H1 (cell line): ENCODE results near the gene HES4. TPM values are rescaled to one million over a fixed set of nuclear protein-coding genes. Genes with fewer than 3 reads are reported as not detected.

Source experiments
- CTCF ChIA-PET: fragments of 300-600 bp; sonication (Branson Sonifier 250); formaldehyde crosslinking; loops from one replicate; lab custom pipeline; 2021; ENCODE audit not compliant: partially characterized antibody; lab: Charles Lee
- POLR2A ChIA-PET: fragments of 300-600 bp; sonication (Branson Sonifier 250); formaldehyde crosslinking; loops from one replicate; lab custom pipeline; 2021; ENCODE audit warnings: inconsistent platforms; ENCODE audit not compliant: partially characterized antibody; lab: Charles Lee
- DNase-seq, 2 experiments: peaks; one replicate each; pipeline versions ENCODE4 v3.0.0 to v3.0.0-alpha.2; 2010 to 2022; ENCODE audit warnings: low spot score in 2 of 2, low read depth in 1 of 2, mixed read lengths in 1 of 2
- FAIRE-seq: peaks from 2 replicates; lab custom pipeline; 2011; peaks lifted over from hg19 to GRCh38; lab: Jason Lieb, UNC
- H2AFZ ChIP-seq: 2 replicates; pipeline ENCODE4 v1.8.1; 2012; ENCODE audit warnings: low read length, inconsistent platforms
- H2AK5ac ChIP-seq: 2 replicates; pipeline ENCODE4 v1.6.1; 2013; ENCODE audit warnings: low read depth, low read length
- H2BK120ac ChIP-seq: replicated peaks from 2 replicates; pipeline ENCODE3; 2013; ENCODE audit warnings: low read depth, low read length, inconsistent platforms
- H2BK12ac ChIP-seq: 2 replicates; pipeline ENCODE4 v1.6.1; 2013; ENCODE audit warnings: low read depth, low read length
- H2BK15ac ChIP-seq: 2 replicates; pipeline ENCODE4 v1.6.1; 2013; ENCODE audit warnings: low read length
- H2BK20ac ChIP-seq: 2 replicates; pipeline ENCODE4 v1.6.1; 2013; ENCODE audit warnings: low read length
- H2BK5ac ChIP-seq: 2 replicates; pipeline ENCODE4 v1.6.1; 2013; ENCODE audit warnings: low read depth, low read length
- H3K14ac ChIP-seq: 2 replicates; pipeline ENCODE4 v1.6.1; 2013; ENCODE audit warnings: inconsistent platforms; ENCODE audit not compliant: insufficient read length
- H3K18ac ChIP-seq: 2 replicates; pipeline ENCODE4 v1.6.1; 2013; ENCODE audit warnings: low read length; ENCODE audit errors: extremely low read depth
- H3K23ac ChIP-seq: 2 replicates; pipeline ENCODE4 v1.6.1; 2013; ENCODE audit warnings: inconsistent platforms; ENCODE audit not compliant: insufficient read length
- H3K23me2 ChIP-seq: 2 replicates; pipeline ENCODE4 v1.6.1; 2013; ENCODE audit warnings: low read depth, low read length
- H3K27ac ChIP-seq: 2 replicates; pipeline ENCODE4 v1.6.1; 2011; ENCODE audit warnings: low read depth, low read length, inconsistent platforms
- H3K27me3 ChIP-seq, 4 experiments: replicated peaks in 1 of 4; 1 replicate in 1 of 4; 2 replicates in 3 of 4; pipeline versions ENCODE4 v1.6.1 to v1.8.1; 2011 to 2013; ENCODE audit warnings: low read length in 3 of 4, mild to moderate bottlenecking in 3 of 4, inconsistent platforms in 2 of 4, mixed read lengths in 2 of 4, moderate library complexity in 1 of 4; ENCODE audit not compliant: control insufficient read depth in 3 of 4, insufficient read depth in 3 of 4; ENCODE audit errors: extremely low read depth in 1 of 4
- H3K36me3 ChIP-seq, 4 experiments: 2 replicates each; pipeline versions ENCODE4 v1.6.1 to v1.8.1; 2011 to 2013; ENCODE audit warnings: mild to moderate bottlenecking in 4 of 4, low read length in 3 of 4, moderate library complexity in 2 of 4, control low read depth in 1 of 4, inconsistent platforms in 1 of 4; ENCODE audit not compliant: insufficient read depth in 4 of 4, control insufficient read depth in 2 of 4
- H3K4ac ChIP-seq: replicated peaks from 2 replicates; pipeline ENCODE3; 2013; ENCODE audit warnings: low read length, low read depth, mixed read lengths, inconsistent platforms; ENCODE audit not compliant: insufficient read length
- H3K4me1 ChIP-seq, 4 experiments: replicated peaks in 1 of 4; 1 replicate in 1 of 4; 2 replicates in 3 of 4; pipeline versions ENCODE4 v1.6.1 to v1.8.1; 2011 to 2013; ENCODE audit warnings: low read length in 3 of 4, inconsistent platforms in 2 of 4, mixed read lengths in 1 of 4; ENCODE audit not compliant: insufficient read depth in 4 of 4, control insufficient read depth in 3 of 4
- H3K4me2 ChIP-seq, 2 experiments: 2 replicates each; pipeline versions ENCODE4 v1.6.1 to v1.8.1; 2011 to 2013; ENCODE audit warnings: low read depth in 2 of 2, low read length in 2 of 2, control low read depth in 1 of 2, inconsistent platforms in 1 of 2, mild to moderate bottlenecking in 1 of 2; ENCODE audit not compliant: insufficient read depth in 1 of 2
- H3K4me3 ChIP-seq, 4 experiments: fragments of 200-600, 300-600 bp in 1 of 4; sonication (generic), shearing (Covaris generic), sonication (Bioruptor Twin) in 1 of 4; 2 replicates each; pipeline versions ENCODE4 v1.5.1 to v1.8.1; 2011 to 2016; ENCODE audit warnings: low read length in 4 of 4, low read depth in 3 of 4, control low read depth in 2 of 4, inconsistent platforms in 2 of 4, mild to moderate bottlenecking in 2 of 4, mixed read lengths in 1 of 4, moderate library complexity in 1 of 4; ENCODE audit not compliant: insufficient read depth in 2 of 4; ENCODE audit errors: extremely low read depth in 1 of 4
- H3K56ac ChIP-seq: replicated peaks from 2 replicates; pipeline ENCODE3; 2013; ENCODE audit warnings: low read depth, mild to moderate bottlenecking, mixed read lengths, low read length, inconsistent platforms; ENCODE audit not compliant: insufficient read length
- H3K79me1 ChIP-seq: 2 replicates; pipeline ENCODE4 v1.6.1; 2013; ENCODE audit warnings: low read depth, low read length, control low read depth
- H3K79me2 ChIP-seq, 2 experiments: 2 replicates each; pipeline versions ENCODE4 v1.6.1 to v1.8.1; 2012 to 2013; ENCODE audit warnings: low read length in 2 of 2, mild to moderate bottlenecking in 2 of 2, inconsistent platforms in 1 of 2; ENCODE audit not compliant: insufficient read depth in 2 of 2, control insufficient read depth in 1 of 2
- H3K9ac ChIP-seq, 4 experiments: replicated peaks in 1 of 4; 1 replicate in 1 of 4; 2 replicates in 3 of 4; pipeline versions ENCODE4 v1.6.1 to v1.8.1; 2011 to 2013; ENCODE audit warnings: low read depth in 3 of 4, low read length in 3 of 4, control low read depth in 2 of 4, mild to moderate bottlenecking in 2 of 4, moderate library complexity in 2 of 4, inconsistent platforms in 1 of 4; ENCODE audit errors: extremely low read depth in 1 of 4
- H3K9me3 ChIP-seq, 2 experiments: 2 replicates each; pipeline versions ENCODE4 v1.6.1 to v1.8.1; 2012 to 2013; ENCODE audit warnings: mild to moderate bottlenecking in 2 of 2, moderate library complexity in 2 of 2, control low read depth in 1 of 2, inconsistent platforms in 1 of 2, low read depth in 1 of 2, low read length in 1 of 2, mixed read lengths in 1 of 2; ENCODE audit not compliant: insufficient read depth in 2 of 2
- H4K20me1 ChIP-seq, 2 experiments: replicated peaks in 1 of 2; 2 replicates each; pipeline versions ENCODE3 to v1.8.1; 2011 to 2013; ENCODE audit warnings: inconsistent platforms in 2 of 2, low read length in 2 of 2, mild to moderate bottlenecking in 1 of 2; ENCODE audit not compliant: insufficient read depth in 2 of 2, control insufficient read depth in 1 of 2
- H4K5ac ChIP-seq: 2 replicates; pipeline ENCODE4 v1.6.1; 2013; ENCODE audit warnings: low read length, low read depth, mixed read lengths, inconsistent platforms; ENCODE audit not compliant: insufficient read length
- H4K8ac ChIP-seq: 2 replicates; pipeline ENCODE4 v1.8.0; 2013; ENCODE audit warnings: mild to moderate bottlenecking, moderate library complexity, low read length, inconsistent platforms; ENCODE audit not compliant: insufficient read depth; ENCODE audit errors: extremely low read depth
- H4K91ac ChIP-seq: replicated peaks from 2 replicates; pipeline ENCODE3; 2013; ENCODE audit warnings: low read length, mixed read lengths, inconsistent platforms; ENCODE audit not compliant: insufficient read length
- CHD2 ChIP-seq: IDR thresholded peaks from 2 replicates; pipeline ENCODE4 v1.6.1; 2012; ENCODE audit warnings: low read length, improper control_type of control experiment
- E2F6 ChIP-seq: IDR thresholded peaks from 2 replicates; pipeline ENCODE4 v1.6.1; 2012; ENCODE audit warnings: inconsistent platforms
- GABPA ChIP-seq: IDR thresholded peaks from 2 replicates; pipeline ENCODE4 v1.6.1; 2011; ENCODE audit warnings: mild to moderate bottlenecking, low read length, moderate library complexity, borderline replicate concordance; ENCODE audit not compliant: insufficient read depth
- WGBS, 2 experiments: shearing (Covaris generic) in 1 of 2; methylation state at CpG; one replicate each; pipeline versions ENCODE4 v1.1.6 to v1.1.7; 2013 to 2015; ENCODE audit warnings: low lambda C conversion rate in 2 of 2, mixed read lengths in 2 of 2, inconsistent platforms in 1 of 2, low coverage in 1 of 2, missing lambda C conversion rate in 1 of 2; ENCODE audit not compliant: insufficient replicate concordance in 2 of 2, insufficient coverage in 1 of 2, insufficient read length in 1 of 2; ENCODE audit errors: extremely low coverage in 1 of 2, missing lambda C conversion rate in 1 of 2; 5-methylcytosine and 5-hydroxymethylcytosine counted together
- polyA plus RNA-seq, 7 experiments: library from polyadenylated mRNA; depleted of rRNA in 3 of 7; stranded (reverse) in 5 of 7; unstranded in 2 of 7; fragments of >200 nt in 5 of 7; fragments of 200-250 nt in 2 of 7; gene quantifications; 1 replicate in 5 of 7; 2 replicates in 1 of 7; 4 replicates in 1 of 7; pipeline versions ENCODE4 v1.2.1 to v1.2.3, GENCODE V29; 2011 to 2013; ENCODE audit warnings: missing spikeins in 2 of 7, mixed read lengths in 2 of 7
- total RNA-seq: library from RNA; stranded (reverse); fragmentation: NEBNext Ultra II Directional; extraction: Animal tissue kit (Norgen Biotek cat#: 25700); gene quantifications from 2 replicates; pipeline ENCODE4 v1.2.1, GENCODE V29; 2021

Gene HES4
- total and polyA plus RNA-seq, 2 of the 8 experiments (the other 6 are each of a cell fraction or from before 2014, with no cell fraction given), result 2.8 to 3.5 TPM

- Histone ChIP-seq H3K4ac (no peak overlapping the region), H4K20me1 (peaks cover 40 to 59% of the 10 kb centered on the region in 2 experiments), H2BK12ac (no peak overlapping the region)
- CTCF ChIA-PET, result interaction anchor here (0.5 to 4.5 kb wide), 5 partner anchors 11 to 51 kb away, joined by 3 to 60 read pairs (median 5); partner anchors contain the start of genes ISG15 and PERM1
- TF ChIP-seq GABPA (peak; percentile 44; the same call in 1 of the 2 replicates), CHD2 (no peak), E2F6 (0 out of 2 replicates have a peak, but pooled peaks have one; percentile 16)
- TF ChIP-seq, all 59 proteins: peak for 2
- no peaks in the 10 kb centered on the region for H3K9me3 ChIP-seq
- H3K4me1 ChIP-seq, result peaks cover 0 to 23% (median 11%) of the 10 kb centered on the region in 4 experiments; a peak in 6 of 7 replicates
- peaks cover 0 to 7% (median 0%) of the 10 kb centered on the region in 4 experiments; a peak in 2 of 8 replicates for H3K36me3 ChIP-seq
- POLR2A ChIA-PET, result interaction anchor here (0.7 to 10.9 kb wide), 15 partner anchors 9 to 146 kb away, joined by 3 to 245 read pairs (median 4); partner anchors contain the start of genes AGRN, HES4 and ISG15
- FAIRE-seq (no peak), DNase-seq (no peak)
- H3K18ac ChIP-seq, result no peak overlapping the region
- no peak overlapping the region for H2AFZ ChIP-seq
- H4K8ac ChIP-seq, result no peak overlapping the region
- no peak overlapping the region for H3K14ac ChIP-seq
- no peak overlapping the region for H3K56ac ChIP-seq
- peaks cover 0 to 30% (median 23%) of the 10 kb centered on the region in 4 experiments; a peak in 5 of 7 replicates for H3K27me3 ChIP-seq
- H4K91ac ChIP-seq, result no peak overlapping the region
- H3K9ac ChIP-seq, result peak overlapping the region in 1 of 4 experiments; percentile 67; a peak in 2 of 7 replicates
- no peaks in the 10 kb centered on the region for H3K79me2 ChIP-seq
- H2AK5ac ChIP-seq, result no peak overlapping the region
- H2BK15ac ChIP-seq, result no peak overlapping the region
- no peak overlapping the region for H4K5ac ChIP-seq
- peak overlapping the region; percentile 36 to 67 (median 38) for H3K4me3 ChIP-seq
- peak overlapping the region; percentile 49 to 88; a peak in 3 of 4 replicates for H3K4me2 ChIP-seq
- 40% methylated on average over 20 of the region's 30 CpGs; no CpG with 5 or more reads in 1 of the 2 experiments for WGBS, 2 experiments
- H3K79me1 ChIP-seq, result peaks cover 7% of the 10 kb centered on the region
- no peak overlapping the region for H2BK5ac ChIP-seq
- no peak overlapping the region for H2BK120ac ChIP-seq
- peaks cover 8% of the 10 kb centered on the region for H3K23me2 ChIP-seq
- no peak overlapping the region for H3K23ac ChIP-seq
- no peak overlapping the region for H2BK20ac ChIP-seq
- H3K27ac ChIP-seq, result no peak overlapping the region
Observed at GRCh38 chr1:1034439-1034781, 34.5 kb upstream of the HES4 start.
